ENCODE results near the gene RSPRY1.

Gene RSPRY1

DNA sequence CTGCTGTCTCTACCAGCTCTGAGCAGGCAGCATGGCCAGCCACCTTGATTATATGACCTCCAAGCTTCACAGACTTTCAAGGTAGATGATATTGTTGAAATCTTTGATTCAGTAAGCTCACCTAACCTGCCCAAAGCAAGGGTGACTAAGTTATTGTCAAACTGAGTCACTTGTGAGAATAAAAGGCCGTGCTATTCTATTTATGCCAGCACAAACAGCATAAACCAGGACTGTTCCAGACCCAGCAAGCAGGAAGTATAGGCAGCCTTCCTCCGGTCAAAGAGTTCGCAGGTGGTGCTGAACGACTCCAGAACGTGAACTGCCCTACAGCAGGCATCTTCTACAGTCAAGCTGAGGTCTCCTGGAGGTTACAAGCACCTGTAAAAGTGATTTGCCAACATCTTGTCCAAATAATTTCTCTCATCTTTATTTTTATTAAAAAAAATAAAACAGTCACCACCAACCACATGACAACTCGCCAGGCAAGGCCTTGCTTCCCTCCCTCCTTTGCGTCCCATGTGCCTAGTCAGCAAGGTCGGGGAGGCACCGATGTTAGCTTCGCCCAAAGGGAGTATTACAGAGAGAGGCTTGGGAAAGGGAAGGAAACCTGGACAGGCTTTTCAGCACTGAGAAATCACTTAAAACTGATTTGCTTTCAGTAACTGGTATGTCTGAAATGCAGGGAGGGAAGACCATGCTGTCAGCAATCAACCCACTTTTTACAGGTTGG is 69.7 kb downstream of the RSPRY1 start:
- no peaks in the 10 kb centered on the region for H3K9me3 Mint-ChIP-seq
- peaks cover 3% of the 10 kb centered on the region for H3K27me3 Mint-ChIP-seq (ENCODE audit: low read depth)
- no peak overlapping the region for H3K4me3 Mint-ChIP-seq
- peaks cover 5% of the 10 kb centered on the region for H3K4me1 Mint-ChIP-seq
- TF ChIP-seq, protein P1, sequence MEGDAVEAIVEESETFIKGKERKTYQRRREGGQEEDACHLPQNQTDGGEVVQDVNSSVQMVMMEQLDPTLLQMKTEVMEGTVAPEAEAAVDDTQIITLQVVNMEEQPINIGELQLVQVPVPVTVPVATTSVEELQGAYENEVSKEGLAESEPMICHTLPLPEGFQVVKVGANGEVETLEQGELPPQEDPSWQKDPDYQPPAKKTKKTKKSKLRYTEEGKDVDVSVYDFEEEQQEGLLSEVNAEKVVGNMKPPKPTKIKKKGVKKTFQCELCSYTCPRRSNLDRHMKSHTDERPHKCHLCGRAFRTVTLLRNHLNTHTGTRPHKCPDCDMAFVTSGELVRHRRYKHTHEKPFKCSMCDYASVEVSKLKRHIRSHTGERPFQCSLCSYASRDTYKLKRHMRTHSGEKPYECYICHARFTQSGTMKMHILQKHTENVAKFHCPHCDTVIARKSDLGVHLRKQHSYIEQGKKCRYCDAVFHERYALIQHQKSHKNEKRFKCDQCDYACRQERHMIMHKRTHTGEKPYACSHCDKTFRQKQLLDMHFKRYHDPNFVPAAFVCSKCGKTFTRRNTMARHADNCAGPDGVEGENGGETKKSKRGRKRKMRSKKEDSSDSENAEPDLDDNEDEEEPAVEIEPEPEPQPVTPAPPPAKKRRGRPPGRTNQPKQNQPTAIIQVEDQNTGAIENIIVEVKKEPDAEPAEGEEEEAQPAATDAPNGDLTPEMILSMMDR (IDR thresholded peaks at IDR 0.05; ENCODE audit: unreplicated experiment in 3 of 3), result no peak
- H3K27ac Mint-ChIP-seq, result no peak overlapping the region
- peaks cover 20% of the 10 kb centered on the region for H3K36me3 Mint-ChIP-seq (ENCODE audit: low read depth)

DNA sequence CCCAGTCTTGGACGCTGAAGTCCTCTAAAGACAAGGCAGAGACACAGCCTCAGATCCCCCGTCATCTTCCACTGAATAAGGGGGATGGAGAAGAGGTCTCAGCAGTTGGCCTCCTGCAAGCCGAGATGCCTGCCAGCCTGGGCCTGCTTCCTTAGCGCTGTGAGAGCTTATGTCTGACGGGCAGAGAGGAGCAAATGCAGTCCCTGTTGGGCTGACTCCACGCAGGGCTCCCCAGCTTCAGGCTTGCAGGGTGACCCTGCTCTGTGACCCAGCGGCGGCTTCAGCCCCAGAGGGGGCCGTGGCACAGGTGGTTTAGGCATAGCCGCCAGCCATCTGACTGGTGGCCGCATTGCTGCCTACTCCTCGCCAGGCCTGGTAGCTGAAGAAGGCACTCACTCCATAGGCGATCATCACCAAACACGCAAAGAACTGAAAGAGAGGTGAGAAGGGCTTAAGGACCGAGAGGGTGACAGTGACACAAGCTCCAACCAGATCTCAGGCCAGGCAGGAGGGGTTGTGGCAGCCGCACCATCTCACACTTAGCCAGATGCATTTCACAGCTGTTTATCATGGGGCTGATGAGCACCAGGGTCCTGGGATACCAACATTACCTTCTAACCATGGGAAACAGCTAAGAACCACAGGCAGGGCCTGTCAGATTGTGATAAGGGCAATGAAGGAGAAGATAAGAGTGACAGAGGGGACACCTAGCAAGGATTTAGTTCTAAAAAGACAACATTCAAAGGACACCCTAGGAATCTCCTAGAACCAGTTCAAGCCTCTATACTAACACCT is 70.7 kb downstream of the RSPRY1 start:
- Mint-ChIP-seq H3K9me3 (no peaks in the 10 kb centered on the region), H3K4me3 (no peak overlapping the region), H3K4me1 (peaks cover 5% of the 10 kb centered on the region), H3K27ac (no peak overlapping the region), H3K36me3 (ENCODE audit: low read depth) (peaks cover 14% of the 10 kb centered on the region), H3K27me3 (ENCODE audit: low read depth) (peaks cover 3% of the 10 kb centered on the region)
- TF ChIP-seq, protein P1 (IDR thresholded peaks at IDR 0.05; ENCODE audit: unreplicated experiment in 3 of 3), result no peak

DNA sequence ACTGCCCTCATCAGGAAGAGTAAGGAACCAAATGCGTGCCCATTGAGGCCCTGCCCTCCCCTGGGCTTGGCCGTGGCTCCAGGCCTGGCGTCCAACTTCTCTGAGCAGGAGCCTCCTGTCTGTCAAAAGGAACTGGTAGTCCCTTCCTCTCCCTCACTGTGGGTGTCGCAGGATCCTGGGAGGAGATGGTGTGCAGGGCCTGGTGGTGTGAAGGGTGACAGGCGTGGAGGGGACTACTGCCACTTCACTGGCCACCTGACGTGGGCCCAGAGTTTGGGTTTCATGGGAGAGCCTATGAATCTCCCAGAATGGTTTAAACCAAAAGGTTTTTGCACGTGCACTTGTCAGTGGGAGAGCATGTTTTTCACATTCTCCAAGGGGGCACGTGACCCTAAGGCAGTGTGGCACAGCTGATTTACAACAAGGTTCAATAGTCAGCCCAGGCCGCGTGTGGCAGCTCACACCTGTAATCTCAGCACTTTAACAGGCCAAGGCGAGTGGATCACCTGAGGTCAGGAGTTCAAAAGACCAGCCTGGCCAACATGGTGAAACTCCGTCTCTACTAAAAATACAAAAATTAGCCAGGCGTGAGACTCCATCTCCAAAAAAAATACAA is 71.4 kb downstream of the RSPRY1 start:
- no peak overlapping the region for H3K27ac Mint-ChIP-seq
- H3K4me1 Mint-ChIP-seq, result peaks cover 5% of the 10 kb centered on the region
- no peak overlapping the region for H3K4me3 Mint-ChIP-seq
- H3K27me3 Mint-ChIP-seq (ENCODE audit: low read depth), result peaks cover 3% of the 10 kb centered on the region
- no peaks in the 10 kb centered on the region for H3K9me3 Mint-ChIP-seq
- H3K36me3 Mint-ChIP-seq (ENCODE audit: low read depth), result peaks cover 7% of the 10 kb centered on the region
- TF ChIP-seq, protein P1 (IDR thresholded peaks at IDR 0.05; ENCODE audit: unreplicated experiment in 3 of 3), result no peak

DNA sequence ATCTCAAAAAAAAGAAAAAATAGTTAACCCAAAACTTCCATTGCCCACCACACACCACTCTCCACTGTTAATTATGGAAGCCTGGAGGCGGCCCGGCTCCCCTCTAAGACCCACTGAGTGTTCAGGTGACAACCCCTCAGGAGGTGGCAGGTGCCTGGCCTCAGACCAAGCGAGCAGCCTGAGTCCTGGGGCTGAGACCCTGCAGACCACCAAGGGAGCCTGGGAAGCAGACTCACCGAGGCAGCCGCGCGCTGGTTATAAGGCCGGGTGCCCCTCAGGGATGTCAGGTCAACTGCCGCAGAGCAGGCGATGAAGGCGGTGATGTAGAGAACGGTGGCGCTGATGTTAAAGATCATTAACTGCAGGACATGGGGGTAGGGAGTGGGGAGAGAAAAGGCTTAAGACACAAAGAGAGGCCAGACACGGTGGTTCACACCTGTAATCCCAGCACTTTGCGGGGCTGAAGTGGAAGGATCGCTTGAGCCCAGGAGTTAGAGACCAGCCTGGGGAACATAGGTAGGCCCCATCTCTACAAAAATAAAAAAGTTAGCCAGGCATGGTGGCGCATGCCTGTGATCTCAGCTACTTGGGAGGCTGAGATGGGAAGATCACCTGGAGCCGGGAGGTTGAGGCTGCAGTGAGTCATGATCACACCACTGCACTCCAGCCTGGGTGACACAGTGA is 72.2 kb downstream of the RSPRY1 start:
- H3K36me3 Mint-ChIP-seq (ENCODE audit: low read depth), result no peaks in the 10 kb centered on the region
- TF ChIP-seq, protein P1 (IDR thresholded peaks at IDR 0.05; ENCODE audit: unreplicated experiment in 3 of 3), result no peak
- peaks cover 3% of the 10 kb centered on the region for H3K27me3 Mint-ChIP-seq (ENCODE audit: low read depth)
- H3K4me1 Mint-ChIP-seq, result peaks cover 5% of the 10 kb centered on the region
- H3K9me3 Mint-ChIP-seq, result no peaks in the 10 kb centered on the region
- no peak overlapping the region for H3K27ac Mint-ChIP-seq
- no peak overlapping the region for H3K4me3 Mint-ChIP-seq

DNA sequence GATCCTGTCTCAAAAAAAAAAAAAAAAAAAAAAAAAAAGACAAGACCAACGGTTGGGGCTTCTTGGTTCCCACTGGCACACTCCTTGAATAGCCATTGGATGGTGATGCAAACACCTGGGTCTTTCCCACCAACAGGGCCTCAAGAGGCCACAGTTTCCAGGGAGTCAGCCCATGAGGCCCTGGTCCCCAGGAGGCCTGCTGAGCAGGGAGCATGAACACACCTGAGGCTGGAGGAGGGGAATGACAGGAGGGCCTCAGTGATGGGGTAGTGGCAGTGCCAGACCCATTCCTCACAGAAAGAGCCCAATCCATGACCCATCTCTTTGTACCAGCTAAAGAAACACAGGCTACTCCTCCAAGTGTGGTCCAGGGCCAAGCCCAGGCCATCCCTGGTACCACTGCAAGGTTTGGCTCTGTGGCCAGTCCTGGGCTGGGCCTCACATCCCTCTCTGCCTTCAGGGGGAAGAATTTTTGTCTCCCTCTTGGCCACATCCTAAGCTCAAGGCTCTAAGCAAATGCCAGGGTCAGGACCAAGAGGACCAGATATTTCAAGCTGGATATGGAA is 72.9 kb downstream of the RSPRY1 start:
- Mint-ChIP-seq H3K36me3 (ENCODE audit: low read depth) (no peaks in the 10 kb centered on the region), H3K9me3 (no peaks in the 10 kb centered on the region), H3K27me3 (ENCODE audit: low read depth) (peaks cover 3% of the 10 kb centered on the region), H3K4me1 (peaks cover 5% of the 10 kb centered on the region), H3K4me3 (no peak overlapping the region), H3K27ac (no peak overlapping the region)
- TF ChIP-seq, protein P1 (IDR thresholded peaks at IDR 0.05; ENCODE audit: unreplicated experiment in 3 of 3), result no peak
